GDM1 (cell line): ENCODE results near the gene UBAP2L.
"Not testable (repeated sequence)": the region's sequence is repeated elsewhere in the genome, so short reads cannot be mapped to it uniquely, and the experiment has no call there.

Experiments
- DNase-seq: peaks from one replicate; lab custom pipeline; 2025; lab: John Stamatoyannopoulos, UW

UBAP2L gene

DNA sequence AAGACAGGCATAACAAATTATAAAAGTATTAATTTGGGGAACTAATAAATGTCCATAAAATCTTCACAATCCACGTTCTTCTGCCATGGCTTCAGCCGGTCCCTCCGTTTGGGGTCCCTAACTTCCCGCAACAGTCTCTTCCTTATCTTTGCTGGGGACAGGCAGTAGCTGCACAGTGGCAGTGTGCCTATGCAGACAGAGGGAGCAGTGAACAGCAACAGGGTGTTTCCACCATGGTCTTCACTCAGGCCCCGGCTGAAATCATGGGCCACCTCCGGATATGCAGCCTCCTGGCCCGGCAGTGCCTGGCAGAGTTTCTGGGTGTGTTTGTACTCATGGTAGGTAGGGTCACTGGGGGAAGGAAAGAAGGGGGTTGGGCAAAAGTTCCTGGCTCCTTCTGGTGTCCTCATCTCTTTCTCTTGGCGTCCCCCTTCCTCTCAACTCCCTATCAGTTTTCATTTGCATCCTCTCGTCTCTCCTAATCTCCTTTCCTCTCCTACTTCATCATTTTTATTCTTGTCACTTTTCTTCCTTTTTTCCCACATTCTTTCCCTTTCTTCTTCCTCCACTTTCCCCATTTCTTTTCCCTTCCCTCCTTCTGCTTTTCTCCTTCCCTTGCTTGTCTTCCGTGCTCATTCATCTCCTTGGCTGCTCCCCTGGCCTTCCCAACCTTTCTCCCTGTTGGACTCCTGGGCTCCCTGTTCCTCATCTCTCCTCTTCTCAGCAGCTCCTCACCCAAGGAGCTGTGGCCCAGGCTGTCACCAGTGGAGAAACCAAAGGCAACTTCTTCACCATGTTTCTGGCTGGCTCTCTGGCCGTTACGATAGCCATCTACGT lies 91.7 kb downstream of the UBAP2L start:
- not testable (repeated sequence) for DNase-seq

- DNase-seq, result no peak
Observed at GRCh38 chr1:154313066-154313356, 92.3 kb downstream of the UBAP2L start.

- not testable (repeated sequence) for DNase-seq
Observed at GRCh38 chr1:154314226-154314625, 93.5 kb downstream of the UBAP2L start.

- no peak for DNase-seq
Observed at GRCh38 chr1:154316704-154317103, 95.9 kb downstream of the UBAP2L start.

- no peak for DNase-seq
Observed at GRCh38 chr1:154318386-154318785, 97.6 kb downstream of the UBAP2L start.
